Duodenal mucosa (tissue), 2 donors: ENCODE data around the gene ZNF442.
"Not testable (repeated sequence)": the region's sequence is repeated elsewhere in the genome, so short reads cannot be mapped to it uniquely, and the experiment has no call there.

Experiments
- H3K27ac ChIP-seq: one replicate; pipeline ENCODE4 v1.7.0; 2013; ENCODE audit warnings: low read depth, low read length
- H3K27me3 ChIP-seq, 2 donors: one replicate each; pipeline ENCODE4 v1.7.0; 2013; ENCODE audit warnings: low read length in 2 of 2, control low read depth in 1 of 2; ENCODE audit not compliant: insufficient read depth in 2 of 2, control insufficient read depth in 1 of 2
- H3K36me3 ChIP-seq, 2 donors: one replicate each; pipeline ENCODE4 v1.7.0; 2013; ENCODE audit warnings: low read length in 2 of 2, control low read depth in 1 of 2; ENCODE audit not compliant: insufficient read depth in 2 of 2, control insufficient read depth in 1 of 2
- H3K4me1 ChIP-seq, 2 donors: one replicate each; pipeline ENCODE4 v1.7.0; 2013; ENCODE audit warnings: low read length in 2 of 2, control low read depth in 1 of 2; ENCODE audit not compliant: insufficient read depth in 2 of 2, control insufficient read depth in 1 of 2
- H3K4me3 ChIP-seq, 2 donors: one replicate each; pipeline ENCODE4 v1.7.0; 2013; ENCODE audit warnings: low read length in 2 of 2, low read depth in 1 of 2
- H3K9ac ChIP-seq, 2 donors: one replicate each; pipeline ENCODE4 v1.7.0; 2013; ENCODE audit warnings: low read length in 2 of 2, low read depth in 1 of 2
- H3K9me3 ChIP-seq, 2 donors: one replicate each; pipeline ENCODE4 v1.7.0; 2013; ENCODE audit warnings: low read length in 2 of 2, control low read depth in 1 of 2; ENCODE audit not compliant: control insufficient read depth in 1 of 2

The ZNF442 gene

DNA sequence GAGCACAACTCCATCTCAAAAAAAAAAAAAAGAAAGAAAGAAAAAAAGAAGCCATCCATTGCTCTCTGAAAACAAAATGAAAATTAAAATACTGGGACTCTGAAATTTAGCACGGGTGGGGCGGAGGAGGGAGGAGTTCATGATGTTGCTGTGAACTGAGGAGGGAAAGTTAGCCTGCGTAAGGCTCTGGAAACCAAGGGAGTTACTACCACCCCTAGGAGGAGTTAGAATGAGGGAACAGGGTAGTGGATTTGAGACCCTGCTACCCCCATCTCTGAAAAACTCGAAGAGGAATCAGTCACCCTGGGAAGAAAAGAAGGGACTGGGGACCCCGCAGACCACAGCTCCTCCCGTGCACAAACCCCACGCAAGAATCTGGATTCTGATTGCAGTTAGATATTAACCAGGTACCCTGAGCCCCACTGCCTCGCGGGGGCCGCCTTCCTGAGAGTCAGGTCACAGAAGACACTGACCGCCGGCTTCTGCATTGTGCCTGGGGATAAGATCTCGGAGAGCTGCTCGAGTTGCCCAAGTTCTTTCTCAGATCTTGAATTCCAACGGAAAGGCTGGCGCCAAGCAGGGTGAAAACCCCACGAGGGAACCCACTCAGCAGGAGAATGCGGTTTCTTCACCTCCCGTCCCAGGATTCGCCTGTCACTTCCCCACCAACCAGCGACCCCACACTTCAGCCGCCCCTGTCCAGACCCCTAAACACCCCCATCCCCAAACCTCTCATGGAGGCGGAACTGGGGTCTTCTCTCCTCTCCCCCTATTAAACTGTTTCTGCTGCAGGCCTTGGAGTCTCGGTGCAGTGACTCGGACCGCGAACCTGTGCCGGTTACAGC is 870 bp downstream of the ZNF442 start:
- no peaks in the 10 kb centered on the region for H3K36me3 ChIP-seq
- H3K9ac ChIP-seq: peak overlapping the region; percentile 69 to 86
- peaks cover 0 to 12% of the 10 kb centered on the region in 2 donors for H3K4me1 ChIP-seq
- H3K9me3 ChIP-seq: no peaks in the 10 kb centered on the region
- H3K27me3 ChIP-seq: no peaks in the 10 kb centered on the region
- H3K27ac ChIP-seq: peak overlapping the region; percentile 75
- H3K4me3 ChIP-seq: peak overlapping the region; percentile 83 to 85

DNA sequence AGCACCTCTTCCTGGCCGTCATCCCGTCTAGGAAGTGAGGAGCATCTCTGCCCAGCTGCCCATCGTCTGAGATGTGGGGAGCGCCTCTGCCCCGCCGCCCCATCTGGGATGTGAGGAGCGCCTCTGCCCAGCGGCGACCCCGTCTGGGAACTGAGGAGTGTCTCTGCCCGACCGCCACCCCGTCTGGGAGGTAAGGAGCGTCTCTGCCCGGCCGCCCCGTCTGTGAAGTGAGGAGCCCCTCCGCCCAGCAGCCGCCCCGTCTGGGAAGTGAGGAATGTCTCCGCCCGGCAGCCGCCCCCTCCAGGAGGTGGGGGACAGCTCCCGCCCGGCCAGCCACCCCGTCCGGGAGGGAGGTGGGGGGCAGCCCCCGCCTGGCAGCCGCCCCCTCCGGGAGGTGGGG is 3.2 kb downstream of the ZNF442 start:
- H3K9ac ChIP-seq, H3K36me3 ChIP-seq, H3K9me3 ChIP-seq, H3K27me3 ChIP-seq, H3K4me3 ChIP-seq, H3K27ac ChIP-seq: not testable (repeated sequence)
- H3K4me1 ChIP-seq: peaks cover 0 to 12% of the 10 kb centered on the region in 2 donors

DNA sequence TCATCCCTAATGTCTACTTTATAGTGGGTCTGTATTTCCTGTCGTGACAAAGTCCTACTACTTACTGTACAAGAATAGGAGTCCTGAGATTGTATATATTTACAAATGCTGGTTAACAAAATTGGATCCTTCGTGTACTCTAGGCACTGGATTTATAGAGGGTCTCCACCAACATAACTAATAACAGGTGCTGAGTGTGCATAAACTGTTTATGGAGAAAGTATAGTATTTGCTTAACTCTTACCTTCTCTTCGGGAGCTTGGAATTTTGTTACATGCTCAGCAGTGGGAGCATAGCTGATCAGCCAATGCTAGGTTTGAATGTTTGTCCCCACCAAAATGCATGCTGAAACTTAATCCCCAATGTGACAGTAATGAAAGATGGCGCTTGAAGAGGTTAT is 12.1 kb downstream of the ZNF442 start:
- Histone ChIP-seq H3K27ac (no peak overlapping the region), H3K9me3 (peaks cover 36 to 59% of the 10 kb centered on the region in 2 donors), H3K9ac (no peak overlapping the region), H3K27me3 (no peaks in the 10 kb centered on the region), H3K4me1 (no peaks in the 10 kb centered on the region), H3K36me3 (peaks cover 5 to 14% of the 10 kb centered on the region in 2 donors), H3K4me3 (peak overlapping the region in 1 of 2 donors; percentile 16)

DNA sequence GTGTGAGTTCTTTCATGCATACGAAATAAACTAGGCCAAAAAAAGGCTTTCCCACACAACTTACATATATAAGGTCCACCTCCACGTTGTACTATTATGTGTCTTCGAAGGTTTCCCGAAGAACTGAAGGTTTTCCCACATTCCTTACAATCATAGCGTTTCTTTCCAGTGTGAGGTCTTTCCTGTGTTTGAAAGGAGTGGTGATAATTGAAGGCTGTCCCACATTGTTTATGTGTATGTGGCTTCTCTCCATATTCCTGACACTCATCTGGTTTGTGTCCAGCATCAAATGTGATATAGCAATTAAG is 14.6 kb downstream of the ZNF442 start:
- peak overlapping the region in 1 of 2 donors; percentile 0 for H3K4me3 ChIP-seq
- peaks cover 34 to 68% of the 10 kb centered on the region in 2 donors for H3K9me3 ChIP-seq
- peaks cover 5 to 14% of the 10 kb centered on the region in 2 donors for H3K36me3 ChIP-seq
- no peaks in the 10 kb centered on the region for H3K27me3 ChIP-seq
- no peak overlapping the region for H3K9ac ChIP-seq
- no peak overlapping the region for H3K27ac ChIP-seq
- H3K4me1 ChIP-seq: no peaks in the 10 kb centered on the region

DNA sequence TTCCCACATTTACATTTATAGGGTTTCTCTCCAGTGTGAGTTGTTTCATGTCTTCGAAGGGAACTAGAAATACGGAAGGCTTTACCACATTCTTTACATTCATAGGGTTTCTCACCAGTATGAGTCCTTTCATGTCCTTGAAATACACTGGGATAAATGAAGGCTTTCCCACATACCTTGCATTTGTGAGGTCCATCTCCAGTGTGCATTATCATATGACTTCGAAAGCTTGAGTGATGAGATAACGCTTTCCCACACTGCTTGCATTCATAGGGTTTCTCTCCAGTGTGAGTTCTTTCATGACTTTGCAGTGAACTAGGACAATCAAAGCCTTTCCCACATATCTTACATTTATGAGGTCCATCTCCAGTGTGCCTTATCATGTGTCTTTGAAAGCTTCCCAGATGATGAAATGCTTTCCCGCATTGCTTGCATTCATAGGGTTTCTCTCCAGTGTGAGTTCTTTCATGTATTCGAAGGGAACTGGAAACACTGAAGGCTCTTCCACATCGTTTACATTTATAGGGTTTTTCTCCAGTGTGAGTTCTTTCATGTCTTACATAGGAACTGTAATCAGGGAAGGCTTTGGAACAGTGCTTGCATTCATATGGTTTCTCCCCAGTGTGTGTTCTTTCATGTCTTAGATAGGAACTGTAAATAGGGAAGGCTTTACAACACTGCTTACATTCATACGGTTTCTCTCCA is 15.1 kb downstream of the ZNF442 start:
- H3K36me3 ChIP-seq: peaks cover 5 to 14% of the 10 kb centered on the region in 2 donors
- H3K4me3 ChIP-seq: peak overlapping the region in 1 of 2 donors; percentile 0
- no peak overlapping the region for H3K9ac ChIP-seq
- H3K27me3 ChIP-seq: no peaks in the 10 kb centered on the region
- no peaks in the 10 kb centered on the region for H3K4me1 ChIP-seq
- H3K9me3 ChIP-seq: peaks cover 37 to 69% of the 10 kb centered on the region in 2 donors
- no peak overlapping the region for H3K27ac ChIP-seq

DNA sequence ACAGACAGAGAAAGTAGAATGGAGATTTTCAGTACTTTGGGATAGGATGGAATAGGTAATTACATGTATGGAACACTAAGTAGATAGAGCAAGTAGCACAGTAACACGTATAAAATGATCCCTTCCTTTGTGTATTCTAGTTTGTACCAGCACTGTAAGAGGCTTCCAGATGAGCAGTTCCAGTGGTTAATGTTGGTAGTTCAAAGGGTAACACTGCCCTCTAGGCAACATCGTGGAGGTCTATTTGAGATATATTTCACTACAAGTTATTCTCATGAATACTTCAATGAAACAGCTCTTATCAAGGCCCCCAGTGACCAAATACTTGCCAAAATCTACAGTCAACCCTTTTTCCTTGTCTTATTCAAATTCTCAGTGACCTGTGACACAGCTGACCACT is 18.6 kb downstream of the ZNF442 start:
- no peak overlapping the region for H3K27ac ChIP-seq
- peaks cover 23 to 55% of the 10 kb centered on the region in 2 donors for H3K9me3 ChIP-seq
- H3K4me3 ChIP-seq: no peak overlapping the region
- peaks cover 5 to 14% of the 10 kb centered on the region in 2 donors for H3K36me3 ChIP-seq
- no peak overlapping the region for H3K9ac ChIP-seq
- H3K4me1 ChIP-seq: no peaks in the 10 kb centered on the region
- no peaks in the 10 kb centered on the region for H3K27me3 ChIP-seq

DNA sequence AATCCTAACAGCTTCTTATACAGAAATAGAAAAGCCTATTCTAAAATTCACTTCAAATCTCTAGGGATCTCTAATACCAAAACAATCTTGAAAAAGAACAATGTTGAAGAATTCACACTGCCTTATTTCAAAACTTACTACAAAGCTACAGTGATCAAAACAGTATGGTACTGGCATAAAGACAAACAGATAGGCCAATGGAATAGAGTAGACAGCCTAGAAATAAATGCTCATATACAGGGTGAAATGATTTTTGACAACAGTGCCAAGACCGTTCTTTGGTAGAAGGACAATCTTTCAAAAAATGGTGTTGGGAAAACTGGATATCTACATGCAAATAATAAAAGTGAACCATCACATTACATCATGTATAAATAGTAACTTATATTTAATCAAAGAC is 20.3 kb downstream of the ZNF442 start:
- Histone ChIP-seq H3K9me3 (peaks cover 14 to 39% of the 10 kb centered on the region in 2 donors), H3K4me1 (no peaks in the 10 kb centered on the region), H3K27ac (no peak overlapping the region), H3K4me3 (no peak overlapping the region), H3K9ac (no peak overlapping the region), H3K27me3 (no peaks in the 10 kb centered on the region), H3K36me3 (peaks cover 0 to 2% of the 10 kb centered on the region in 2 donors)

DNA sequence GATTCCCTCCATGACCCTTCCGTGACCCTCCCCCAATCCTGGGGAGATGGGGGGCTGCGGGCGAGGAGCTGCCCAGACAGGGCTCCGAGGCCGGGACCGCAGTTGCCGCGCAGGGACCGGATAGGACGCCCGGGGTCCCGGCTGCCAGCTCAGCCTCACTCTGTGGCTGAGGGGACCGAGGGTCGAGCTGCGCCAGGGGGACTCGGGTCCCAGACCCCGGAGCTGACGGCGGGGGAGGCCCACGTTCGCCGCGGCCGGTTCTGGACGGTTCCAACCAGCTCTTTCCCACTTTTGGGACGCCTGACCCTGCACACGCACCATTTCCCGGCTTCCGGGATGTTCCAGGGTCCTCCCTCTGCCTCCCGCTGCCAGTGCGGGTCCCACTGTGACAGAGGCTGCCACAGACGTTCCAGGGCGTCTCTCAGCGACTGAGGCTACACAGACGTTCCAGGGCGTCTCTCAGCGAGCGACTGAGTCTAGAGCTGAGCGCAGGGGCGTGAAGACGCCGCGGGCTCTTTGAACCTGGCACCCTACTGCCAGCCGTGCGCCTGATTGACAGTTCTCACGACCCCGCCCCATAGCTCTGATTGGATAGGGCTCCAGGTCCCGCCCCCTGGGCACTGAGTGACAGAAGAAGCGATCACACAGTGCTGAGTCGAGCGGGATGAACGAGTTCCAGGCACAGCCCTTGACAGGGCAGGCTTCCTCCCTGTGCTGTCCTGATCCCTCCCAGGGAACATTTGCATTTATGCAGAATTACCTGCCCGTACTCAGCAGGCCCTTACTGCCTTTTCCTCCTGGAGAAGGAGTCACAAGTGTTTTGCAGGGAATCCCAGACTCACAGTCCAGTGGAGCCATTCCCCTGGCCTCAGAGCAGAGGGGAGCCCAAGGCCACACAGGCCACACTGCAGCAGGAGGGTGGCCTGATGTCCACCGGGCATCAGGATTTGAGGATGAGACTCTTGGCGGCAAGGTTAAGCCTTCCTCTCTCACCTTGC is 32.0 kb downstream of the ZNF442 start, which contains the start of gene ZNF563:
Gene ZNF563, minus strand, starts transcription at position 472 of the 998 bp plus-strand sequence. Its CDS starts 151 bp downstream, at position 321.
- Histone ChIP-seq H3K36me3 (no peaks in the 10 kb centered on the region), H3K4me1 (peaks cover 10 to 20% of the 10 kb centered on the region in 2 donors), H3K4me3 (peak within 1 kb of the TSS; percentile 77 to 91), H3K27ac (peak within 1 kb of the TSS; percentile 85), H3K9ac (peak within 1 kb of the TSS; percentile 60 to 85), H3K27me3 (no peaks in the 10 kb centered on the region), H3K9me3 (no peaks in the 10 kb centered on the region)

DNA sequence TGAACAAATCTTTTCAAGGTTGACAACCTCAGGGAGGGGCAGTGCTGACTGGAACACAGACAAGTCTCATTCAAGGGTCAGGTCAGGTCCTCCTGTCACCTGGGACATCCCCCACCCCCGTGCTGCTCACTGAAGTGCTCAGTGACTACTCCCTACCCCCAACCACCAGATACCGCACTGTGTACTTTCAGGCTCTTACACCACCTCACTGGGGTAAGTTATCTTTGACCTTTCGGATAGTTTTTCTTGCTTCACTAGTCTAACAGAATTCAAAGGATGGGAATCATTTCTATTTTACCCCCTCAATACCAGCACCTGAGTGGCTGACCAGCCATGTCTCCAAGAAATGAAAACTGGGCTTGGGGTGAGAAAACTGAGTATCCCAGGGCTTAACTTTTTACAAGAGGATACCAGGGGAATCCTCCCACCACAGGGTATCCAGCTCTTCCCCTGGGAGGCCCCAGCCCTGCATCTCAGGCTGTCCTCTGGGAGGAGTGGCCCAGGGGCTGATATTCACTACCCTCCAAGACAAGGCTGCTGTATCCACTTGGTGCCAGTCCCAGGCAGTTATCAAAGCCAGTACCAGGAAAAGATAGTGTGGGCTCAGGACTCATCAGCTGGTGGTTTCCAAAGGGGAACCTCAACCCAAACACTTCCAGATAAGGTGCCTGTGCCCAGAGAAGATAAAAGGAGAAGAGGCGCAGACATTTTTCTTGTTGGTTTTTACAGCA is 34.1 kb downstream of the ZNF442 start:
- H3K4me3 ChIP-seq: no peak overlapping the region
- no peak overlapping the region for H3K27ac ChIP-seq
- no peaks in the 10 kb centered on the region for H3K36me3 ChIP-seq
- no peaks in the 10 kb centered on the region for H3K9me3 ChIP-seq
- no peak overlapping the region for H3K9ac ChIP-seq
- H3K27me3 ChIP-seq: no peaks in the 10 kb centered on the region
- H3K4me1 ChIP-seq: peaks cover 10 to 20% of the 10 kb centered on the region in 2 donors
